ENCODE data around the gene PANK4. TPM values are rescaled to one million over a fixed set of nuclear protein-coding genes. Genes with fewer than 3 reads are reported as not detected.

Gene PANK4
- total and polyA plus RNA-seq, 2 of the 8 experiments (the other 6 are each of a cell fraction or from before 2014, with no cell fraction given) = 20.1 to 29.7 TPM

GRCh38 chr1:2466958-2467554 lies 59.3 kb downstream of the PANK4 start:
- 15% methylated on average over 20 of the region's 30 CpGs; no CpG with 5 or more reads in 1 of the 2 experiments for WGBS, 2 experiments (ENCODE audit: extremely low coverage in 1 of 2, insufficient coverage in 1 of 2, insufficient read length in 1 of 2, insufficient replicate concordance in 2 of 2, low coverage in 1 of 2, low lambda C conversion rate in 2 of 2, missing lambda C conversion rate in 1 of 2)
- H3K4me3 ChIP-seq (ENCODE audit: extremely low read depth in 1 of 4, insufficient read depth in 2 of 4, low read depth in 3 of 4, low read length in 4 of 4) = peak overlapping the region in 1 of 4 experiments; percentile 57; a peak in 3 of 8 replicates
- H3K79me1 ChIP-seq (ENCODE audit: low read depth, low read length) = no peaks in the 10 kb centered on the region
- CTCF ChIA-PET (ENCODE audit: partially characterized antibody) = interaction anchor here (1.0 to 1.5 kb wide), 4 partner anchors 10 to 85 kb away, joined by 3 to 4 read pairs (median 4); no protein-coding TSS in a partner anchor
- H3K4me2 ChIP-seq (ENCODE audit: insufficient read depth in 1 of 2, low read depth in 2 of 2, low read length in 2 of 2) = peak overlapping the region; percentile 1 to 62; a peak in 2 of 4 replicates
- no peak overlapping the region for H3K27ac ChIP-seq (ENCODE audit: low read depth, low read length)
- H2BK15ac ChIP-seq (ENCODE audit: low read length) = no peak overlapping the region
- POLR2A ChIA-PET (ENCODE audit: partially characterized antibody) = interaction anchor here (1.1 to 1.4 kb wide), 2 partner anchors 75 to 80 kb away, joined by 3 to 4 read pairs; partner anchors contain the start of genes MORN1 and RER1
- H3K9ac ChIP-seq (replicated peaks in 1 of 4; ENCODE audit: extremely low read depth in 1 of 4, low read depth in 3 of 4, low read length in 3 of 4) = no peak overlapping the region
- peaks cover 0 to 3% (median 0%) of the 10 kb centered on the region in 4 experiments; a peak in 2 of 7 replicates for H3K4me1 ChIP-seq (replicated peaks in 1 of 4; ENCODE audit: control insufficient read depth in 3 of 4, insufficient read depth in 4 of 4, low read length in 3 of 4)
- no peak overlapping the region for H2BK12ac ChIP-seq (ENCODE audit: low read depth, low read length)
- H2BK20ac ChIP-seq (ENCODE audit: low read length) = no peak overlapping the region
- H2AK5ac ChIP-seq (ENCODE audit: low read depth, low read length) = no peak overlapping the region
- peaks cover 4% of the 10 kb centered on the region in 2 experiments for H4K20me1 ChIP-seq (replicated peaks in 1 of 2; ENCODE audit: control insufficient read depth in 1 of 2, insufficient read depth in 2 of 2, low read length in 2 of 2)
- H4K8ac ChIP-seq (ENCODE audit: extremely low read depth, insufficient read depth, low read length) = no peak overlapping the region
- no peak overlapping the region for H3K14ac ChIP-seq (ENCODE audit: insufficient read length)
- no peak overlapping the region for H3K18ac ChIP-seq (ENCODE audit: extremely low read depth, low read length)
- H3K4ac ChIP-seq (replicated peaks; ENCODE audit: insufficient read length, low read depth, low read length) = no peak overlapping the region
- H4K91ac ChIP-seq (replicated peaks; ENCODE audit: insufficient read length, low read length) = no peak overlapping the region
- H3K56ac ChIP-seq (replicated peaks; ENCODE audit: insufficient read length, low read depth, low read length) = no peak overlapping the region
- H3K27me3 ChIP-seq (replicated peaks in 1 of 4; ENCODE audit: control insufficient read depth in 3 of 4, extremely low read depth in 1 of 4, insufficient read depth in 3 of 4, low read length in 3 of 4) = no peaks in the 10 kb centered on the region; a peak in 2 of 7 replicates
- no peaks in the 10 kb centered on the region for H3K9me3 ChIP-seq (ENCODE audit: insufficient read depth in 2 of 2, low read depth in 1 of 2, low read length in 1 of 2)
- FAIRE-seq = no peak
- no peaks in the 10 kb centered on the region for H3K79me2 ChIP-seq (ENCODE audit: control insufficient read depth in 1 of 2, insufficient read depth in 2 of 2, low read length in 2 of 2)
- H2BK120ac ChIP-seq (replicated peaks; ENCODE audit: low read depth, low read length) = no peak overlapping the region
- peak; percentile 13 to 86 for DNase-seq (ENCODE audit: low read depth in 1 of 2, low spot score in 2 of 2)
- no peak overlapping the region for H4K5ac ChIP-seq (ENCODE audit: insufficient read length, low read depth, low read length)
- no peak overlapping the region for H2BK5ac ChIP-seq (ENCODE audit: low read depth, low read length)
- H2AFZ ChIP-seq (ENCODE audit: low read length) = no peak overlapping the region
- no peak overlapping the region for H3K23ac ChIP-seq (ENCODE audit: insufficient read length)
- no peaks in the 10 kb centered on the region for H3K36me3 ChIP-seq (ENCODE audit: control insufficient read depth in 2 of 4, insufficient read depth in 4 of 4, low read length in 3 of 4)
- H3K23me2 ChIP-seq (ENCODE audit: low read depth, low read length) = no peaks in the 10 kb centered on the region; the same call in 1 of the 2 replicates
- 0 out of 2 replicates have a peak, but pooled peaks have one; percentile 13 for TF ChIP-seq CHD2 (IDR thresholded peaks at IDR 0.05; ENCODE audit: low read length)
- peak; percentile 81; the same call in 1 of the 2 replicates for TF ChIP-seq SP4 (IDR thresholded peaks at IDR 0.05; ENCODE audit: low read length)
- 0 out of 2 replicates have a peak, but pooled peaks have one; percentile 7 for TF ChIP-seq YY1 (IDR thresholded peaks at IDR 0.05; ENCODE audit: low read depth, low read length)
- TF ChIP-seq GABPA (IDR thresholded peaks at IDR 0.05; ENCODE audit: borderline replicate concordance, insufficient read depth, low read length) = peak; percentile 48; the same call in 1 of the 2 replicates
- TF ChIP-seq E2F6 (IDR thresholded peaks at IDR 0.05) = no peak
- TF ChIP-seq RFX5 (IDR thresholded peaks at IDR 0.05; ENCODE audit: borderline replicate concordance, low read depth, low read length) = no peak
- no peak for TF ChIP-seq SIX5 (IDR thresholded peaks at IDR 0.05; ENCODE audit: low read depth, low read length)
- no peak for TF ChIP-seq SIRT6 (IDR thresholded peaks at IDR 0.05; ENCODE audit: low read length)
- TF ChIP-seq, protein P1, sequence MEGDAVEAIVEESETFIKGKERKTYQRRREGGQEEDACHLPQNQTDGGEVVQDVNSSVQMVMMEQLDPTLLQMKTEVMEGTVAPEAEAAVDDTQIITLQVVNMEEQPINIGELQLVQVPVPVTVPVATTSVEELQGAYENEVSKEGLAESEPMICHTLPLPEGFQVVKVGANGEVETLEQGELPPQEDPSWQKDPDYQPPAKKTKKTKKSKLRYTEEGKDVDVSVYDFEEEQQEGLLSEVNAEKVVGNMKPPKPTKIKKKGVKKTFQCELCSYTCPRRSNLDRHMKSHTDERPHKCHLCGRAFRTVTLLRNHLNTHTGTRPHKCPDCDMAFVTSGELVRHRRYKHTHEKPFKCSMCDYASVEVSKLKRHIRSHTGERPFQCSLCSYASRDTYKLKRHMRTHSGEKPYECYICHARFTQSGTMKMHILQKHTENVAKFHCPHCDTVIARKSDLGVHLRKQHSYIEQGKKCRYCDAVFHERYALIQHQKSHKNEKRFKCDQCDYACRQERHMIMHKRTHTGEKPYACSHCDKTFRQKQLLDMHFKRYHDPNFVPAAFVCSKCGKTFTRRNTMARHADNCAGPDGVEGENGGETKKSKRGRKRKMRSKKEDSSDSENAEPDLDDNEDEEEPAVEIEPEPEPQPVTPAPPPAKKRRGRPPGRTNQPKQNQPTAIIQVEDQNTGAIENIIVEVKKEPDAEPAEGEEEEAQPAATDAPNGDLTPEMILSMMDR (IDR thresholded peaks at IDR 0.05; ENCODE audit: control extremely low read depth in 1 of 3, insufficient read depth in 1 of 3, low read depth in 1 of 3, low read length in 3 of 3) = peak in 2 of 3 experiments; percentile 31 to 41; a peak in 2 of 4 replicates

All from H1 (cell line).